CD4-positive, alpha-beta T cell treated with Interleukin-15 for 4 hours (primary cell): Measurements from ENCODE around the gene USF2.
A peak's percentile ranks its signal among the peaks of the same experiment; 100 is the strongest.

Source experiments
- DNase-seq: peaks from one replicate; pipeline ENCODE4 v3.0.0-alpha.2; 2020; ENCODE audit warnings: low spot score

USF2 gene

DNA sequence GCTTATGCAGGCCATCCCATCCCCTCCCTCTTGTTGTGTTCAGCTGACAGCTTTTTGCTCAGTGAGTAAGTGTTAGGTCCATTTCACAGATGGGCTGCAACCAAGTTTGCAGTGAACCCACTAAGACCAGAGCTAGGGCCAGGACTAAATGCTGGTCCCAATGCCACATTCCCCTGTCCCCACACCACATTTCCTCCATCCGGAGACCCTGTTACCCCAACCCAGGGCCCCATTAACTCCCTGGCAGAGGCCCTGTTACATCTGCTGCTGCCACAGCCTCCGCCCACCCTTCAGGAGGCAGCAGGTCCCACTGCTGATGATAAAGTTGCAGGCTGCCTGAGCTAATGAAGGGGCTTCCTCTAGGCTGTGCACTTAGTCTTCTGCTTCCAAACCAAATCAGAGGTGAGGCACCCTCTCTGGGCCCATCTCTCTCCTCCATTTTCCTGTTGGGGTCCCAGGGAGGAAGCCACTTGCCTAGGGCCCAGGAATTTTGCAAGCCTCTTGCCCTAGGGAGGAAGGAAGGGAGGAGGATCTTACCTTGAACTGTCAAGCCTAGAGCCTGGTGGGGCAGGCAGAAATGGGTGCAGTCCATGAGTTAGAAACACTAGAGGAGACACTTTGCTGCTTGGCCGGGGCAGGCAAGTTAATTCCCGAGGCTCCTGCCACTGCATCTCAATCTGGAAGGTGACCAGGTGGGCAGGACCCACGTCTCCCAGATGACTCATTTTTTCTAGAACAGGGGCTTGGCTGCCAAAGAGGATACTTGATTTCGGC, 3.4 kb upstream of the USF2 start:
- DNase-seq: no peak

DNA sequence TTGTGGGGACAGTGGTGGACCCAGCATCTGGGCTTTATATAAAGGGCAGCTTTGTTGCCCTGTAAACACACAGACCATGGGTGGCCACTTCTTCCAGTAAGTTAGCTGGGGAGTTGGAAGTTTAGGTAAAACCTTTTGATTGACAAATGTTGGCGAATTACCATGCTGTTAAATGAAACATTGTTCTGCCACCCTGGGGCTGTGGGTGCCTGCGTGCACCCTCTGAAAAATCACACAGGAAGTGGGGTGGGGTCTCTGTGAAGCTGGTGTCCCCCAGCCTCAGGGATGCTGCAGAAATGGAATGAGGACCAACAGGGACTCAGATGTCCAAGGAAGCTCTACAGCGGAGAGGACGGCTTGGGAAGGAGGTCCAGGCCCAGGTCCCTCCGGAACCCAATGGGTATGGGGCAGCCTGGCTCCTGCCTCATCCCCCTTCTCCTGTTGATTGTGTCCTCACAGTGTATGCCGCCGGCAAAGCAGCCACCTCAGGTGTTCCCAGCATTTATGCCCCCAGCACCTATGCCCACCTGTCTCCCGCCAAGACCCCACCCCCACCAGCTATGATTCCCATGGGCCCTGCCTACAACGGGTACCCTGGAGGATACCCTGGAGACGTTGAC, 2.8 kb upstream of the USF2 start:
- DNase-seq: no peak

DNA sequence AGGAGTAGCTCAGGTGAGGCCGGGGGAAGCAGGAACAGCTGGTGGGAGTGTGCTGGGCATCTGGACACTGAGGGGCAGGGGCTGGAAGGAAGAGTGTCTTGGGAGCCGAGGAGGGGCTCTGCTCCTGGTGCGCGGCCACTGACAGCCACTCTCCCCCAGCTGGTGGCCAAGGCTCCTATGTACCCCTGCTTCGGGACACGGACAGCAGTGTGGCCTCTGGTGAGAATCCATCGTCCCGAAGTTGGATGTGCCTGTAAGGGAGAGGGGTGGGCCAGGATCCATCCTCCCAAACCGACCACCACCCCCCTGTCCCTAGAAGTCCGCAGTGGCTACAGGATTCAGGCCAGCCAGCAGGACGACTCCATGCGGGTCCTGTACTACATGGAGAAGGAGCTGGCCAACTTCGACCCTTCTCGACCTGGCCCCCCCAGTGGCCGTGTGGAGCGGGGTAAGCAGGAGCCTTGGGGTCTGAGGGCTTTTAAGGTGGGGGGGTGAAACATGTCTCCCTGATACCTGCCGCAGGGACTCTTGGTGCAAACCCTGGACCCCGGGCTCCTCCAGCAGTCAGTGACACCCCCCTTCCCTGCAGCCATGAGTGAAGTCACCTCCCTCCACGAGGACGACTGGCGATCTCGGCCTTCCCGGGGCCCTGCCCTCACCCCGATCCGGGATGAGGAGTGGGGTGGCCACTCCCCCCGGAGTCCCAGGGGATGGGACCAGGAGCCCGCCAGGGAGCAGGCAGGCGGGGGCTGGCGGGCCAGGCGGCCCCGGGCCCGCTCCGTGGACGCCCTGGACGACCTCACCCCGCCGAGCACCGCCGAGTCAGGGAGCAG, 2.0 kb upstream of the USF2 start:
- no peak for DNase-seq

DNA sequence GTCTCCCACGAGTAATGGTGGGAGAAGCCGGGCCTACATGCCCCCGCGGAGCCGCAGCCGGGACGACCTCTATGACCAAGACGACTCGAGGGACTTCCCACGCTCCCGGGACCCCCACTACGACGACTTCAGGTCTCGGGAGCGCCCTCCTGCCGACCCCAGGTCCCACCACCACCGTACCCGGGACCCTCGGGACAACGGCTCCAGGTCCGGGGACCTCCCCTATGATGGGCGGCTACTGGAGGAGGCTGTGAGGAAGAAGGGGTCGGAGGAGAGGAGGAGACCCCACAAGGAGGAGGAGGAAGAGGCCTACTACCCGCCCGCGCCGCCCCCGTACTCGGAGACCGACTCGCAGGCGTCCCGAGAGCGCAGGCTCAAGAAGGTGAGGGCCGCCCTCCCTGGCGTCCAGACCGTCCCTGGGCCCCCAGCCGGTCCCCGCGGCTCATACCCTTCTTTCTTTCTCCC, 1.4 kb upstream of the USF2 start:
- DNase-seq: peak; percentile 22

DNA sequence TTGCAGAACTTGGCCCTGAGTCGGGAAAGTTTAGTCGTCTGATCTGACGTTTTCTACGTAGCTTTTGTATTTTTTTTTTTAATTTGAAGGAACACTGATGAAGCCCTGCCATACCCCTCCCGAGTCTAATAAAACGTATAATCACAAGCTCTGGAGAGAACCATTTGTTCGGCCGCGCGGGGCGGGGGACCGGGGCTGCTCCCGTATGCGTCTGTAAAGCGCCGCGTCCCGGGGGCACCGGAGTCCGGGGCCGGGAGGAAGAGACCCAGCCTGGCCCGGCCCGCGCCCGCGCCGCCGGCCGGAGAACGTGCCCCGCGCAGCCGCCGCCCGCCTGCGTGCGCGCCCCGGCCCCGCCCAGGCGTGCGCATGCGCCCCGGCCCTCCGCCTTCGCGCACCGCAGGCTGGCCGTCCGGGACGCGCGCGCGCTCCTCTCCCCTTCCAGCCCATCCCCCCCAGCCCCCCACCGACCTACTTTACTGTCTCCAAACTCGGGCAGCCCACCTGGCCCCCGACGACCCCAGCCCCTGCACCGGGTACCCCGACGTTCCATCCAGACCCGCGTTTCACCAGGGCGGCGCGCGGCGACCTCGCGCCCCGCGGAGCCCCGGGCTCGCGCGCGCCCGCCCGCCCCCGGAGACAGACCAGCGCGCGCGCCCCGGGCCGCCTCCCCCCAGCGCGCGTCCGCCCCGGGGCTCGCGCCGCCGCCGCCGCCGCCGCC, 785 bp upstream of the USF2 start:
- peak; percentile 72 for DNase-seq

DNA sequence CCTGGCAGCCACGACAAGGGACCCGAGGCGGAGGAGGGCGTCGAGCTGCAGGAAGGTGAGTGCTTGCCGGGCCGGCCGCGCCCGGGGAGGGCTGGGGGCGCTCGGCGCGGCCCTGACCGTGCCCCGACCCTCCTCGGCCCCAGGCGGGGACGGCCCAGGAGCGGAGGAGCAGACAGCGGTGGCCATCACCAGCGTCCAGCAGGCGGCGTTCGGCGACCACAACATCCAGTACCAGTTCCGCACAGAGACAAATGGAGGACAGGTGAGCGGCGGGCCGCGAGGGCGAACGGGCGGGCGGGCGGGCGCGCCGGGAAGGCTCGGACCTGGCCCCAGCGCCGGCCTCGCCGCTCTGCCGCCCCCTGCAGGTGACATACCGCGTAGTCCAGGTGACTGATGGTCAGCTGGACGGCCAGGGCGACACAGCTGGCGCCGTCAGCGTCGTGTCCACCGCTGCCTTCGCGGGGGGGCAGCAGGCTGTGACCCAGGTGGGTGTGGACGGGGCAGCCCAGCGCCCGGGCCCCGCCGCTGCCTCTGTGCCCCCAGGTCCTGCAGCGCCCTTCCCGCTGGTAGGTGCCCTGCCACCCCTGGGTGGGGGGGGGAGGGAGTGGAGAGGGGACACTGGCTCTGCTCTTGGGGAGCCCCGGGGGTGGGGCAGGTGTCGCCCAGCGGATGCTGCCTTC, 816 bp downstream of the USF2 start:
- DNase-seq: peak; percentile 77

DNA sequence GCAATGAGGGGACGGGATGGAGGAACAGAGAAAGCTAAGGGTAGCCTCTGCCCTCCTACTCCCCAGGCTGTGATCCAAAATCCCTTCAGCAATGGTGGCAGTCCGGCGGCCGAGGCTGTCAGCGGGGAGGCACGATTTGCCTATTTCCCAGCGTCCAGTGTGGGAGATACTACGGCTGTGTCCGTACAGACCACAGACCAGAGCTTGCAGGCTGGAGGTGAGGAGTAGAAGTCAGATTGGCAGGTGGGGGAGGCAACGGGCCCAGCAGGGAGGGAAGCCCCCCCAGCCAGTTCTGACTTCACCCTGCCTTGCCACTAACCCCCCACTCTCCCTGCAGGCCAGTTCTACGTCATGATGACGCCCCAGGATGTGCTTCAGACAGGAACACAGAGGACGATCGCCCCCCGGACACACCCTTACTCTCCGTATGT, 1.6 kb downstream of the USF2 start:
- DNase-seq: no peak

DNA sequence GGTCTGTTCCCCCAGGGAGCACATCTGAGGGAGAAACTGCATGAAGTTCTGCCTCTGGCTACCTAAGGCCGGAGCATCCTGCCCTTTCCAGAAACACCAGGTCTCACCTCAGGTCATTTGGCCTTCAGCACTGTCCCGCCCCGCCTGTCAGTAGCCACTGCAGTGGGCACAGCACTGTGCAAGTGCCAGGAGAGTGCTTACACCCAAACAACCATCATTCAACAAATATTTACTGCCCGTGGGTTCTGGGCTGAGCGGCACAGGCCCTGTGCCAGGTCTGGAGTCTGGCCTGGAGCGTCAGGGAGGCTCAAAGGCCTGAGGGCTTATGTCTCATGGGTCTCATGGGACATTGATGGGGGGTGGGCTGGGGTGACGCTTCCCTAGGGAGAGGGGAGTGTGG, 2.8 kb downstream of the USF2 start:
- no peak for DNase-seq

DNA sequence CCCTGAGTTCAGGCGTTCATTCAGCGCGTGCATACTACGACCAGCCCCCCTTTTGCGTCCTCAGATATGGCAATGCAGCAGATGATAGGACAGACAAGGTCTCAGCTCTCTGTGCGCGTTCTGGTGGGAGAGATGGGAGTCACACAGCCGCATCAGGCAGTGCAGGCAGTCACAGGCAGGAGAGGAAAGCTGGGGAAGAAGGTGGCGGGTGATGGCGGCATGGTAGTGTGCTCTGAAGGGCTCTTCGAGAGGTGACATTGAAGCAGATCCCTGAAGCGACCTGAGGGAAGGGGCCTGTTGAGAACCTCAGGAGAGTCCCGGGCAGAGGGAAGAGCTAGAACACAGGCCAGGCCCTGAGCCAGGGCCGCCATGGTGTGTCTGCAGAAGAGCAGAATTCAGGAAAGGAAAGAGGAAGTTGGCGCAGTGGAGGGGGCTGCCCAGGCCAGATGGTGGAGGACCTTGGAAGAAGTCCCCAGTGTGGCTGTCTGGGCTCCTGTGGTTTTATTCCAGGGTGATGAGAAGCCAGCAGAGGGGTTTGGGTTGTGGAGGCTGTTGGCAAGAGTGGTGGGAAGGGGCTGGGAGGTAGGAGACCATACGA, 3.5 kb downstream of the USF2 start:
- DNase-seq: no peak

DNA sequence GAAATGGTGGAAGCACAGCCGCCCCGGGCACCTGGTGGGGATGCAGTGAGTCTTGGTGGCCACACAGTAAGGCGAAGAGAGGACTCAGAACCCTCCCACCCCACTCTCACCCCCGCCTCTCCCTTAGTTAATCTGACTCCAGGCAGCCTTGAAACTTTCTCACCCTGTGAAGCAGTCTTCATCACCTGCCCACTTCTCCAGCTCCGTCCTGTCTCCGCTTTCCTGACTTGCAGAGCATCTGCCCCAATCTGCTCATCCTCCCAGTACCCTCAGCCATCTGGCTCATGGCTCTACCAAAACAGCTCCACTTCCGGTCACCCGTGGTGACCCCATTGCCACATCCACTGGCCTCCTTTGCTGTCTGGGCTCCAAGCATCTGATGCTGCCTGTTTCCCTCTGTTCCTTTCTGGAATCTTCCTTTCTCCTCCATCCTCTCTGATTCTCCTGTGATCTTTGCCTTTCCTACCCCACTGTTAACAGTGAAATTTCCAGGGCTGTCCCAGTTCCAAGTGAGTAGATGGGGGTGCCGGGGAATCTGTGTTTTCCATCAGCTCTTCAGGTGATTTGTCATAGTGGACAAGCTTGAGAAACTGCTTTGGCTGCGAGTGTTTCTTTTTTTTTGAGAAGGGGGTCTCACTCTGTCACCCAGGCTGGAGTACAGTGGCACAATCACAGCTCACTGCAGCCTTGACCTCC, 4.3 kb downstream of the USF2 start:
- DNase-seq: no peak

DNA sequence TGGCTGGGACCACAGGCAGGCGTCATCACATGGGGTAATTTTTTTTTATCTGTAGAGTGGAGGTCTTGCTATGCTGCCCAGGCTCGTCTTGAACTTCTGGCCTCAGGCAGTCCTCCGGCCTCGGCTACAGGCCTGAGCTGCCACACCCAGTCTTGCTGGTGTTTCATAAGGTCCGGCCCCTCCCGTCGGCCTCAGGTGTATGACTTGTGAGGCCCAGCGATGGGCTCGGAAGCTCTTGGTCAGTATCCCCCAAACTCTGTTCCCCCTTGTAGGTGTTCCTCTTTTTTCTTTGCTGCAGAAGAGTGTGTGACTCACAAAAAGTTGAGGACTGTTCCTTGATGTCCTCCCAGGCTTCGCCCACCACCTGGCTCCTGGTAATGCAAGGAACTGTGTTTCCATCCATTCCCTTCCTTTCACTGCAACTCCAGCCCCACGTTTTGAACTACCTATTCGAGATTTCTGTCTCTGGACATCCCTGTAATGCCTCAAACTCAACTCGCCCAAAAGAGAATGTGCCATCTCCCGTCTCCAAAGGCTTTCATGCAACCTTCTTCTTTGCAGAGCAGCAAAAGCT, 5.0 kb downstream of the USF2 start:
- no peak for DNase-seq

DNA sequence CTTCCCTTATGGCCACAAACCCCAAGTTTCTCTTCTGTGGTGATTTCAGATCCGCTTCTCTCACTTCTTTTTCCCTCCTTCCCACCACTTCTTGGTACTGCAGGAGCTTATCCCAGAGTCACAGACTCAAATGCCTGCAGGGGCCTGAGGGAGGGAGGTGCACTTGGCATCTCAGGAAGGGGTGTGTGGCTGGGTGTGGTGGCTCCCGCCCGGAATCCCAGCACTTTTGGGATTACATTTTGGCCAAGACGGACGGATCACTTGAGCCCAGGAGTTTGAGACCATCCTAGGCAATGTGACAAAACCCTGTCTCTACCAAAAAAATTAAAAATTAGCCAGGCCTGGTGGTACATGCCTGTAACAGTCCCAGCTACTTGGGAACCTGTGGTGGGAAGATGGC, 5.6 kb downstream of the USF2 start:
- DNase-seq: no peak

DNA sequence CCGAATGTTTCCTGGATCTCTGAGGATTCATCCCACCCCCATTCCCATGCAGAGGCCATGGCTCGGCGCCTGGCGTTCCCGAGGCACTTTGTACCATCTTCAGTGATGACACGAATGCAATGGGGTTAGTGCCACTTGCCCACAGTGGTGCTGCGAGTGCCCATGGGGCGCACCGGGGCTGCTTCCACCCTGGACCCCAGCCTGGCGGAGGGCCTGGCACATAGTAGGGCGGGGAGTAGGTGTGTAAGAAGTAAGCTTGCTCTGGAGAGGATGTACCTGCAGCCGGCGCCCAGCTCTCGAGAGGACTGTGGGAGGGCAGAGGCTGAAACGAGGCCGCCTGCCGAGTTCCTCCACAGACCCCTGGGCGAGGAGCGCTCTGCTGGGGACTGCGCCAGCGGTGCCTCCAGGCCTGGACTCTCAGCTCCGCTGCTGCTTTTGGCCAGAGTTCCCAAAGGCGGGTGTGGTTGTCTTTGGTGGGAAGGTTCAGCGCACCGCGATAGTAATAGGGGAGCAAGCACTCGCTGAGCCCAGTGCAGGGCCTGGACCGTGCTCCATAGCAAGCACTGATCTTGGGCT, 8.0 kb downstream of the USF2 start:
- DNase-seq: no peak

DNA sequence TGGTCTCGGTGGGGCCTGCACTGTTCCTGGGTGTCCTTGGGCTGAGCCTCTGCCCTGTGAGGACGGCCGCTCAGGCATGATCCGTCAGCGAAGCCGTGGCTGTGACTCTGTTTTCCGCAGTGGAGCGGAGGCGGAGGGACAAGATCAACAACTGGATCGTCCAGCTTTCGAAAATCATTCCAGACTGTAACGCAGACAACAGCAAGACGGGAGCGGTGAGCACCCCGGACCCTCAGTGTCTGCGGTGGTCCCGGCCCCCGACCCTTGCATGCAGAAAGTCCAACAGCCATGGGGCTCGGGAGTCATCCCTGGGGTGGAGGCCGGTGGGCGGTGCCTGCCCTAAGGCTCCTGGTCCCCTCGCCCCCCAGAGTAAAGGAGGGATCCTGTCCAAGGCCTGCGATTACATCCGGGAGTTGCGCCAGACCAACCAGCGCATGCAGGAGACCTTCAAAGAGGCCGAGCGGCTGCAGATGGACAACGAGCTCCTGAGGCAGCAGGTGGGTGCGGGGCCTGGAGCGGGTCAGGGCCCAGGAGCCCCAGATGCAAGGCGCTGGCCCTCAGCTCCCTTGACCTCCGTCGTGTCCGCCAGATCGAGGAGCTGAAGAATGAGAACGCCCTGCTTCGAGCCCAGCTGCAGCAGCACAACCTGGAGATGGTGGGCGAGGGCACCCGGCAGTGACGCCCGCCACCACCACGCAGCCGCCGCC, 10.0 kb downstream of the USF2 start:
- no peak for DNase-seq

DNA sequence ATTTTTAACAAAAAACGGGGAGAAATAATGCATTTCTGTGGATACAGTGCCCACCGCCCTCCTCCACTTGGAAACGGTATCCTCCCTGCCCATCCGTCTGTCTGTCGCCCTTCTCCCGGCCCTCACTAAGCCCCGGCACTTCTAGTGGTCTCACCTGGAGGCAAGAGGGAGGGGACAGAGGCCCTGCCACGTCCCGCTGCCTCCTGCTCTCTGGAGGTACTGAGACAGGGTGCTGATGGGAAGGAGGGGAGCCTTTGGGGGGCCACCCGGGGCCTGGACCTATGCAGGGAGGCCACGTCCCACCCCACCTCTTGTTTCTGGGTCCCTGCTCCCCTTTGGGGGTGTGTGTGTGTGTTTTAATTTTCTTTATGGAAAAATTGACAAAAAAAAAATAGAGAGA, 10.6 kb downstream of the USF2 start:
- DNase-seq: no peak

DNA sequence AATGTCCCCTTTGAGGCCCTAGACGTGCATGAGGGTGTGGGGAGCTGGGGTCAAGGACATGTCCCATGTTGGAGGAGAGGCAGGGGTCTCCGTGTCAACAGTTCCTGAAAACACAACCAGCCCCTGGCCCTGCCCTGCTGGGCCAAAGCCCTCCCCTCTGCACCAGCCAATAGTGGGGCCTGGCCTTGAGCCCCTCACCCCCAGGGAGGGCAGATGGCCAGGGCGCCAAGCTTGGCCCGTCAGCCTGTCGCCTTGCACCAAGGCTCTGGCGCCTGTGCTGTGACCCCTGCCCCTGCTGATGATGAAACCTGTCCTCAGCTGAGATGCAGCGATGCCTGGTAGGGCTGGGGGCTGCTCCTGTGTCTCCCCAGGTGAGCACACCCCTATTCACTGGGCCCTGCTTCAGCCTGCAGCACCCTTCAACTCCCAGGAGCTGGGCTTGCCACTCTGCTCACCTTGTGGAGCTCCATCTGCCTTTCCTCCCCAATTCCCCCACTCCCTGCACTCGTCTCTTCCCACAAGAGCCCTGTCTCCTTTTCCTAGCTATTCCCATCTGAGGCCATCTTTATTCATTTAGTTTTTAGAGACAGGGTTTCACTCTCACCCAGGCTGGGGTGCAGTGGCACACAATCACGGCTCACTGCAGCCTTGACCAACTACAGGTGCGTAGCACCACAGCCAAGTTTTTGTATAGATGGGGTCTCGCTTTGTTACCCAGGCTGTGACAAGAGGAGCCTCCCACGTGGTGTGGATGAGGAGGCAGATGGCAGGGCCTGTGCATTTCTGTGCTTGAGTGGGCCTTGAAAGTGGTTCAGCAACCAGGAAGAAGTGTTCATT, 11.4 kb downstream of the USF2 start:
- no peak for DNase-seq

DNA sequence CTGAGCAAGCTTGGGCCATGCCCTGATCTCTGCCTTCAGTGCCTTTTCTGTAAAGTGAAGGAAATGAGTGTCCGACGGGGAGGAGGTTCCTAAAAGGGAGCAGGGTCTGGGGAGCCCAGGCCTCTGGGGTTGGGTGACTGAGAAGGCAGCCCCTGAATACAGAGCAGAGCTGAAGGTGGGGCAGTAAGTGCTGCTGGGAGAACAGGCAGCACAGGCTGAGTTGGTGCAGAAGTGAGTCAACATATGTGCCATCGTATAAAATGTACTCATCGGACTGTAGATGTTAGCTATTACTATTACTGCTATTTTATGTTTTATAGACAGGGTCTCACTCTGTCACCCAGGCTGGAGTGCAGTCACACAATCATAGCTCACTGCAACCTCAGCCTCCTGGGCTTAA, 12.5 kb downstream of the USF2 start:
- no peak for DNase-seq
